ENCODE measurements around the gene NFATC4.
A peak's percentile ranks its signal among the peaks of the same experiment; 100 is the strongest.
"Not testable (repeated sequence)": the region's sequence is repeated elsewhere in the genome, so short reads cannot be mapped to it uniquely, and the experiment has no call there.

The NFATC4 gene

GRCh38 chr14:24368212-24368561 lies 203 bp downstream of the NFATC4 start:
- DNase-seq = no peak

- DNase-seq = peak; percentile 89
These were observed 723 bp downstream of the NFATC4 start for GRCh38 chr14:24368562-24369252.

GRCh38 chr14:24369463-24369862 lies 1.5 kb downstream of the NFATC4 start:
- no peak for DNase-seq

GRCh38 chr14:24369907-24370687 lies 2.1 kb downstream of the NFATC4 start:
- DNase-seq = no peak

GRCh38 chr14:24370748-24371147 lies 2.8 kb downstream of the NFATC4 start:
- DNase-seq = no peak

- DNase-seq = not testable (repeated sequence)
These were observed 3.6 kb downstream of the NFATC4 start for GRCh38 chr14:24371605-24372004.

- peak; percentile 75 for DNase-seq
These were observed 4.9 kb downstream of the NFATC4 start for GRCh38 chr14:24372701-24373416.

GRCh38 chr14:24376448-24377070 lies 8.6 kb downstream of the NFATC4 start:
- no peak for DNase-seq

GRCh38 chr14:24377126-24377525 lies 9.1 kb downstream of the NFATC4 start:
- no peak for DNase-seq

GRCh38 chr14:24377657-24378056 lies 9.7 kb downstream of the NFATC4 start:
- DNase-seq = no peak

GRCh38 chr14:24378327-24378726 lies 10.3 kb downstream of the NFATC4 start:
- DNase-seq = no peak

- no peak for DNase-seq
These were observed 11.3 kb downstream of the NFATC4 start for GRCh38 chr14:24378981-24379906.

- DNase-seq = no peak
These were observed 12.1 kb downstream of the NFATC4 start for GRCh38 chr14:24379907-24380730.

- no peak for DNase-seq
These were observed 13.5 kb downstream of the NFATC4 start for GRCh38 chr14:24381363-24382063.

GRCh38 chr14:24382064-24382371 lies 14.0 kb downstream of the NFATC4 start:
- DNase-seq = no peak

GRCh38 chr14:24384169-24384568 lies 16.2 kb downstream of the NFATC4 start:
- DNase-seq = no peak

GRCh38 chr14:24385524-24385923 lies 17.5 kb downstream of the NFATC4 start:
- no peak for DNase-seq

- no peak for DNase-seq
These were observed 19.0 kb downstream of the NFATC4 start for GRCh38 chr14:24387009-24387345.

- not testable (repeated sequence) for DNase-seq
These were observed 19.6 kb downstream of the NFATC4 start for GRCh38 chr14:24387579-24387978.

GRCh38 chr14:24388474-24389179 lies 20.6 kb downstream of the NFATC4 start:
- DNase-seq = no peak

Data from fibroblast of skin of scalp (primary cell).